GM19035 (cell line): ENCODE results near the gene CAMK2B.

Experiments
- ATAC-seq: cut with Tn5 transposase; IDR thresholded peaks from one replicate; pipeline ENCODE4 v1.9.1; 2021; ENCODE audit not compliant: unreplicated experiment

CAMK2B gene

GRCh38 chr7:44330331-44330730, 4.9 kb upstream of the CAMK2B start:
- ATAC-seq = no peak

GRCh38 chr7:44329888-44330287, 4.5 kb upstream of the CAMK2B start:
- ATAC-seq = no peak

GRCh38 chr7:44329081-44329480, 3.7 kb upstream of the CAMK2B start:
- no peak for ATAC-seq

GRCh38 chr7:44327981-44328380, 2.6 kb upstream of the CAMK2B start:
- ATAC-seq = no peak

GRCh38 chr7:44326261-44327125, 1.1 kb upstream of the CAMK2B start:
- ATAC-seq = no peak

GRCh38 chr7:44325811-44326241, 432 bp upstream of the CAMK2B start:
- no peak for ATAC-seq

GRCh38 chr7:44324481-44325200, 753 bp downstream of the CAMK2B start:
- no peak for ATAC-seq

- ATAC-seq = no peak
Observed at GRCh38 chr7:44324204-44324480, 1.3 kb downstream of the CAMK2B start.

- no peak for ATAC-seq
Observed at GRCh38 chr7:44323381-44324203, 1.8 kb downstream of the CAMK2B start.

GRCh38 chr7:44322631-44323363, 2.6 kb downstream of the CAMK2B start:
- ATAC-seq = no peak

- no peak for ATAC-seq
Observed at GRCh38 chr7:44321796-44322195, 3.6 kb downstream of the CAMK2B start.

GRCh38 chr7:44320794-44321371, 4.5 kb downstream of the CAMK2B start:
- no peak for ATAC-seq

GRCh38 chr7:44320141-44320540, 5.3 kb downstream of the CAMK2B start:
- ATAC-seq = no peak

GRCh38 chr7:44318332-44318731, 7.1 kb downstream of the CAMK2B start:
- ATAC-seq = no peak

GRCh38 chr7:44315301-44315903, 10.0 kb downstream of the CAMK2B start:
- ATAC-seq = no peak

GRCh38 chr7:44313621-44314031, 11.8 kb downstream of the CAMK2B start:
- no peak for ATAC-seq

- ATAC-seq = no peak
Observed at GRCh38 chr7:44313016-44313415, 12.4 kb downstream of the CAMK2B start.

GRCh38 chr7:44311561-44312495, 13.6 kb downstream of the CAMK2B start:
- no peak for ATAC-seq

GRCh38 chr7:44310221-44310848, 15.1 kb downstream of the CAMK2B start:
- ATAC-seq = no peak
